ENCODE results near the gene RPL19. TPM values are rescaled to one million over a fixed set of nuclear protein-coding genes. Genes with fewer than 3 reads are reported as not detected.

Gene RPL19
- total and polyA plus RNA-seq, 8 donors: 925 to 1,714 (median 1,229) TPM

- H3K27me3 ChIP-seq: peaks cover 0 to 12% (median 4%) of the 10 kb centered on the region in 4 donors
- WGBS, 2 donors: 2% methylated on average over 55 to 68 of the region's 68 CpGs
Measured at GRCh38 chr17:39224778-39225307, 24.8 kb downstream of the RPL19 start.

GRCh38 chr17:39225308-39225958 lies 25.4 kb downstream of the RPL19 start, which contains the start of gene STAC2:
Gene STAC2 (minus strand): TSS chr17:39225945. CDS start chr17:39225502, 443 bp downstream.
- FAIRE-seq (no peak), ATAC-seq (peak in 1 of 4 donors; percentile 27), DNase-seq (no peak)
- Histone ChIP-seq H3K27me3 (peaks cover 0 to 12% (median 4%) of the 10 kb centered on the region in 4 donors), H3K36me3 (no peaks in the 10 kb centered on the region), H3K9me3 (no peaks in the 10 kb centered on the region), H3K4me1 (peaks cover 0 to 7% (median 3%) of the 10 kb centered on the region in 3 donors), H3K27ac (no peak within 1 kb of the TSS), H3K4me3 (peak within 1 kb of the TSS in 1 of 4 donors; percentile 34)
- no peak for TF ChIP-seq CTCF (IDR thresholded peaks at IDR 0.05)
- intact Hi-C loops (cut with DNase I): no loop called here
- 3% methylated on average over 44 to 71 of the region's 71 CpGs for whole genome bisulfite sequencing, 2 donors

More at GRCh38 chr17:39224778-39225307, 24.8 kb downstream of the RPL19 start:
- Histone ChIP-seq H3K36me3 (no peaks in the 10 kb centered on the region), H3K9me3 (no peaks in the 10 kb centered on the region), H3K27ac (no peak overlapping the region), H3K4me1 (peaks cover 0 to 7% (median 3%) of the 10 kb centered on the region in 3 donors), H3K4me3 (peak overlapping the region in 1 of 4 donors; percentile 34)
- TF ChIP-seq CTCF (IDR thresholded peaks at IDR 0.05): no peak
- no peak for FAIRE-seq
- intact Hi-C loops (cut with DNase I): no loop called here
- ATAC-seq: peak in 2 of 4 donors; percentile 23 to 42
- DNase-seq: peak in 1 of 6 donors; percentile 60

- H3K9me3 ChIP-seq: no peaks in the 10 kb centered on the region
- WGBS, 2 donors: 16 to 17% methylated on average over 24 of the region's 24 CpGs
- DNase-seq: no peak
- no peak for TF ChIP-seq CTCF (IDR thresholded peaks at IDR 0.05)
- ATAC-seq: peak in 3 of 4 donors; percentile 38 to 74 (median 58)
- no peak overlapping the region for H3K27ac ChIP-seq
- FAIRE-seq: no peak
- H3K36me3 ChIP-seq: no peaks in the 10 kb centered on the region
- H3K4me1 ChIP-seq: peaks cover 0 to 7% (median 3%) of the 10 kb centered on the region in 3 donors
- peaks cover 0 to 12% (median 4%) of the 10 kb centered on the region in 4 donors for H3K27me3 ChIP-seq
- peak overlapping the region in 1 of 4 donors; percentile 34 for H3K4me3 ChIP-seq
- intact Hi-C loops (cut with DNase I): no loop called here
Measured at GRCh38 chr17:39225959-39226683, 26.0 kb downstream of the RPL19 start.

GRCh38 chr17:39227364-39227919 lies 27.4 kb downstream of the RPL19 start:
- H3K27me3 ChIP-seq: peaks cover 0 to 12% (median 4%) of the 10 kb centered on the region in 4 donors
- no peak overlapping the region for H3K27ac ChIP-seq
- no peaks in the 10 kb centered on the region for H3K36me3 ChIP-seq
- FAIRE-seq: no peak
- no peak overlapping the region for H3K4me3 ChIP-seq
- ATAC-seq: no peak
- intact Hi-C loops (cut with DNase I): no loop called here
- TF ChIP-seq CTCF (IDR thresholded peaks at IDR 0.05): no peak
- no peak for DNase-seq
- H3K4me1 ChIP-seq: peaks cover 0 to 7% (median 3%) of the 10 kb centered on the region in 3 donors
- no peaks in the 10 kb centered on the region for H3K9me3 ChIP-seq
- WGBS, 2 donors: 58 to 76% methylated on average over 2 of the region's 2 CpGs
